Mammary microvascular endothelial cell (primary cell): ENCODE data around the gene FAM9B. TPM values are rescaled to one million over a fixed set of nuclear protein-coding genes. Genes with fewer than 3 reads are reported as not detected.

Experiments used
- total RNA-seq: library from RNA; depleted of rRNA; stranded (reverse); fragments of >200 nt; gene quantifications from 2 replicates; pipeline ENCODE4 v1.2.3, GENCODE V29; 2015

The FAM9B gene
- not detected in 2 replicates for total RNA-seq

GRCh38 chrX:9033989-9034388 lies at the start of gene FAM9B:
Gene FAM9B, minus strand, starts transcription at chrX:9034127. Its CDS starts 1,141 bp downstream, at chrX:9032986.

Other genes with a start within 250 kb of the FAM9B start
- not detected in 2 replicates for gene FAM9A, start 232.7 kb downstream of the FAM9B start, total RNA-seq